Measurements from ENCODE around the gene PGBD2.

GRCh38 chr1:248923352-248924338, 17.6 kb downstream of the PGBD2 start:
- TF ChIP-seq POLR2A (IDR thresholded peaks at IDR 0.05) (no peak), CTCF (IDR thresholded peaks at IDR 0.05) (no peak)

Measured in uterus (tissue), 2 donors.